GM12875 (cell line): ENCODE results near the gene ZBTB16.

Experiments used
- H3K4me3 ChIP-seq: one replicate; pipeline ENCODE4 v1.5.1; 2011; ENCODE audit warnings: low read depth, low read length, control low read depth
- CTCF ChIP-seq: IDR thresholded peaks from 2 replicates; pipeline ENCODE4 v1.5.1; 2011; ENCODE audit warnings: low read depth, mild to moderate bottlenecking, control low read depth, inconsistent platforms, low read length, moderate library complexity, borderline replicate concordance; ENCODE audit not compliant: insufficient read depth

ZBTB16 gene

DNA sequence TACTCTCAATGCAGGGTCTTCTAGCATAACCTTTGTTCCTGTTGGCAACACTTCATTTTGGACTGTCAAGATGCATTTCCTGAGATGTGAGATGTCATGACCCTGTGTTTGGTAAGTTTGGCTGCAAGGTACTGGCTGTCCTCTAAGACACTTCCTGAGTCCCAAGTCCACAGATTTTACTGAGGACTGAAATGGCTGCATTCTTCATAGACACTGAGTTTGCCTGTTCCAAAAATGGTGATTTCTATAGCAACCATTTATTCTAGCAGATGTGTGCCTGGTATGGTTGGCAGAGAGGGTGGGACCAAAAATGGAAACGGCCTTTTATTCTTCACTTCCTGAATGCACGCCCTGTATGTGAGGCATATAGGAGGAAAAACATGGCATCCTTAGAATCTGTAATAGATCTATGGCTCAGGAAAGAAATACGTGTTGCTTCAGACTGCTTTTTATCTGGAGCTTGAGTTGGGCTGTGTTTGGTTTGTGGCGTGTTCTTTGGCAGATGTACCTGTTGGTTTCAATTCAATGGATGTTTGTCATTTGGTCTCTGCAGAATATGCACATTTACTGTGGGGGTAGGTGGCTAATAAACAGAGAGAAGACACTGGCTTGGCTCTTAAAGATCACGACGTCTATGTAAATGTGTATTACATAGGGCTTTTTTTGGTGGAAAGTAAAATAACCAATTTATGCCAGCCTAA, 62.4 kb downstream of the ZBTB16 start:
- no peak for TF ChIP-seq CTCF

GRCh38 chr11:114122686-114123085, 63.2 kb downstream of the ZBTB16 start:
- TF ChIP-seq CTCF: no peak
- no peak overlapping the region for H3K4me3 ChIP-seq

More for the DNA sequence above, 62.4 kb downstream of the ZBTB16 start:
- H3K4me3 ChIP-seq: no peak overlapping the region

- TF ChIP-seq CTCF: no peak
- no peak overlapping the region for H3K4me3 ChIP-seq
Measured at GRCh38 chr11:114123692-114124330, 64.3 kb downstream of the ZBTB16 start.

- no peak for TF ChIP-seq CTCF
- H3K4me3 ChIP-seq: no peak overlapping the region
Measured at GRCh38 chr11:114124601-114125144, 65.2 kb downstream of the ZBTB16 start.

GRCh38 chr11:114125531-114125930, 66.0 kb downstream of the ZBTB16 start:
- no peak for TF ChIP-seq CTCF
- no peak overlapping the region for H3K4me3 ChIP-seq

DNA sequence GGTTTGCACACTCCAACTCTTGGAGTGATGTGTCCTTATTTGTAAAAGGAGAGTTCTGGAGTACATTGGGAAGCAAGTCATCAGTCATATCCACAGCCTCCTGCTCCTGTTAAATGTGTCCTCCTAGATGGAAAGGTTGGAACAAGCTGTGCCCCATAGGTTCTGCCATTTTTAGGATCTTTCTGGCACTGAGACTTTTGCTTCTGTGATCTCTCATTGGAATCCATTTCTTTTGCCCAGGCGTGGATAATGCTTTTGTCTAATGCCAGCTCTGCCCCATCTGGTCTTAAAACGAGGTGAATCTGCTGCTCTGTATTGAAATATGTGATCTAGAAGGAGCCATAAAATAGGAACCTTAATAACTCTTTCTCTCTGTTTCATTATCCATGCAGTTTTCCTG, 66.4 kb downstream of the ZBTB16 start:
- TF ChIP-seq CTCF: no peak
- no peak overlapping the region for H3K4me3 ChIP-seq

DNA sequence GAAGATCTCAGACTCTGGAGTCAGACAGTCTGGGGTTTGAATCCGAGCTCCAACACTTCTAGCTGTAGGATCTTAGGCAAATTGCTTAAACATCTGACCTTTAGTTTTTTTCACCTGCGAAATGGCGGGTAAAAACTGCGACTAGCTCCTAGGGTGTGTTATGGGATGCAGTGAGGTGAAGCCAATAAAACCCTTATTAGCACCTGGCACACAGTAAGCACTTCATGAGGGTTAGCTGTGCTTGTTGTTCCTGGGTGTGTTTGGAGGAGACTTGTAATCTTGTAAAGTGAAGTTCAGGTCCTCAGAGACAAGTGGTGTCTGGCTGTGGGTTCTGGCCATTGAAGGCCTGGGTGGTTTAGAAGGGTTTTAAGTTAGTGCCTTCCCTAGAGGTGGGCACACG, 68.9 kb downstream of the ZBTB16 start:
- no peak overlapping the region for H3K4me3 ChIP-seq
- no peak for TF ChIP-seq CTCF
